ENCODE data around the gene MELK.

GRCh38 chr9:36575411-36575882 lies 2.8 kb downstream of the MELK start:
- no peak for TF ChIP-seq ONECUT2 (CRISPR knock-in tag; IDR thresholded peaks at IDR 0.05)
- no peak for TF ChIP-seq ATF7 (IDR thresholded peaks at IDR 0.05)
- TF ChIP-seq ATF7 (CRISPR knock-in tag; IDR thresholded peaks at IDR 0.05), result no peak
- TF ChIP-seq CHD4 (IDR thresholded peaks at IDR 0.05; ENCODE audit: borderline replicate concordance, low read length), result no peak
- TF ChIP-seq ETV6 (CRISPR knock-in tag; conservative IDR thresholded peaks at IDR 0.05), result no peak
- no peak for TF ChIP-seq ERF (CRISPR knock-in tag; IDR thresholded peaks at IDR 0.05)
- TF ChIP-seq HNF1B (CRISPR knock-in tag; IDR thresholded peaks at IDR 0.05), result no peak
- TF ChIP-seq, protein P1, sequence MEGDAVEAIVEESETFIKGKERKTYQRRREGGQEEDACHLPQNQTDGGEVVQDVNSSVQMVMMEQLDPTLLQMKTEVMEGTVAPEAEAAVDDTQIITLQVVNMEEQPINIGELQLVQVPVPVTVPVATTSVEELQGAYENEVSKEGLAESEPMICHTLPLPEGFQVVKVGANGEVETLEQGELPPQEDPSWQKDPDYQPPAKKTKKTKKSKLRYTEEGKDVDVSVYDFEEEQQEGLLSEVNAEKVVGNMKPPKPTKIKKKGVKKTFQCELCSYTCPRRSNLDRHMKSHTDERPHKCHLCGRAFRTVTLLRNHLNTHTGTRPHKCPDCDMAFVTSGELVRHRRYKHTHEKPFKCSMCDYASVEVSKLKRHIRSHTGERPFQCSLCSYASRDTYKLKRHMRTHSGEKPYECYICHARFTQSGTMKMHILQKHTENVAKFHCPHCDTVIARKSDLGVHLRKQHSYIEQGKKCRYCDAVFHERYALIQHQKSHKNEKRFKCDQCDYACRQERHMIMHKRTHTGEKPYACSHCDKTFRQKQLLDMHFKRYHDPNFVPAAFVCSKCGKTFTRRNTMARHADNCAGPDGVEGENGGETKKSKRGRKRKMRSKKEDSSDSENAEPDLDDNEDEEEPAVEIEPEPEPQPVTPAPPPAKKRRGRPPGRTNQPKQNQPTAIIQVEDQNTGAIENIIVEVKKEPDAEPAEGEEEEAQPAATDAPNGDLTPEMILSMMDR (CRISPR knock-in tag; IDR thresholded peaks at IDR 0.05), result no peak
- TF ChIP-seq, protein P2, sequence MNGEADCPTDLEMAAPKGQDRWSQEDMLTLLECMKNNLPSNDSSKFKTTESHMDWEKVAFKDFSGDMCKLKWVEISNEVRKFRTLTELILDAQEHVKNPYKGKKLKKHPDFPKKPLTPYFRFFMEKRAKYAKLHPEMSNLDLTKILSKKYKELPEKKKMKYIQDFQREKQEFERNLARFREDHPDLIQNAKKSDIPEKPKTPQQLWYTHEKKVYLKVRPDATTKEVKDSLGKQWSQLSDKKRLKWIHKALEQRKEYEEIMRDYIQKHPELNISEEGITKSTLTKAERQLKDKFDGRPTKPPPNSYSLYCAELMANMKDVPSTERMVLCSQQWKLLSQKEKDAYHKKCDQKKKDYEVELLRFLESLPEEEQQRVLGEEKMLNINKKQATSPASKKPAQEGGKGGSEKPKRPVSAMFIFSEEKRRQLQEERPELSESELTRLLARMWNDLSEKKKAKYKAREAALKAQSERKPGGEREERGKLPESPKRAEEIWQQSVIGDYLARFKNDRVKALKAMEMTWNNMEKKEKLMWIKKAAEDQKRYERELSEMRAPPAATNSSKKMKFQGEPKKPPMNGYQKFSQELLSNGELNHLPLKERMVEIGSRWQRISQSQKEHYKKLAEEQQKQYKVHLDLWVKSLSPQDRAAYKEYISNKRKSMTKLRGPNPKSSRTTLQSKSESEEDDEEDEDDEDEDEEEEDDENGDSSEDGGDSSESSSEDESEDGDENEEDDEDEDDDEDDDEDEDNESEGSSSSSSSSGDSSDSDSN (CRISPR knock-in tag; IDR thresholded peaks at IDR 0.05), result no peak
- TF ChIP-seq RXRA (CRISPR knock-in tag; IDR thresholded peaks at IDR 0.05), result no peak
- TF ChIP-seq TARDBP (CRISPR knock-in tag; IDR thresholded peaks at IDR 0.05), result no peak
- no peak for TF ChIP-seq SP4 (CRISPR knock-in tag; IDR thresholded peaks at IDR 0.05)
